ENCODE measurements around the gene LRPPRC.

DNA sequence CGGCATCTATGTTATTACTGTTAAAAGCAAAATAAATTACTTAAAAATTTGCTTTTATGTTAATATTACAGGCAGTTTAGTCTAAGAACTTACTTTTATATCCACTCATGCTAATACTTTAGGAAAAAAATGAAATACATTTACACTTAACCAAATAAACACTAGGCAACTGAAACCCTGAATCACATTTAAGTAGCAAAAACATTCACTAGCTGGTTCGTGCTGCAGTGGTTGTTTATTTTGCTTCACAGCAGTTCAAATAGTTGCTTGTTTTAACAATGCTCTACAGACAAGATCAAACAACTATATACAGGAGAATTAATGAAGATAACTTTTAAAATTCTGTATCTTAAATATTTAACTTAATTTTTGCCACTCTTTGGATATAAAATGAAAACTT, 96.2 kb downstream of the LRPPRC start:
- TF ChIP-seq, protein P1, sequence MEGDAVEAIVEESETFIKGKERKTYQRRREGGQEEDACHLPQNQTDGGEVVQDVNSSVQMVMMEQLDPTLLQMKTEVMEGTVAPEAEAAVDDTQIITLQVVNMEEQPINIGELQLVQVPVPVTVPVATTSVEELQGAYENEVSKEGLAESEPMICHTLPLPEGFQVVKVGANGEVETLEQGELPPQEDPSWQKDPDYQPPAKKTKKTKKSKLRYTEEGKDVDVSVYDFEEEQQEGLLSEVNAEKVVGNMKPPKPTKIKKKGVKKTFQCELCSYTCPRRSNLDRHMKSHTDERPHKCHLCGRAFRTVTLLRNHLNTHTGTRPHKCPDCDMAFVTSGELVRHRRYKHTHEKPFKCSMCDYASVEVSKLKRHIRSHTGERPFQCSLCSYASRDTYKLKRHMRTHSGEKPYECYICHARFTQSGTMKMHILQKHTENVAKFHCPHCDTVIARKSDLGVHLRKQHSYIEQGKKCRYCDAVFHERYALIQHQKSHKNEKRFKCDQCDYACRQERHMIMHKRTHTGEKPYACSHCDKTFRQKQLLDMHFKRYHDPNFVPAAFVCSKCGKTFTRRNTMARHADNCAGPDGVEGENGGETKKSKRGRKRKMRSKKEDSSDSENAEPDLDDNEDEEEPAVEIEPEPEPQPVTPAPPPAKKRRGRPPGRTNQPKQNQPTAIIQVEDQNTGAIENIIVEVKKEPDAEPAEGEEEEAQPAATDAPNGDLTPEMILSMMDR (IDR thresholded peaks at IDR 0.05), result no peak
- TF ChIP-seq EP300 (IDR thresholded peaks at IDR 0.05) (no peak), POLR2A (IDR thresholded peaks at IDR 0.05) (no peak)
